H9 (cell line): ENCODE measurements around the gene WDR88. TPM values are rescaled to one million over a fixed set of nuclear protein-coding genes. Genes with fewer than 3 reads are reported as not detected.

Experiments
- DNase-seq: peaks from one replicate; pipeline ENCODE4 v3.0.0-alpha.2; 2017
- H2AFZ ChIP-seq: one replicate; pipeline ENCODE4 v1.6.1; 2013; ENCODE audit warnings: mild to moderate bottlenecking, low read length, control low read depth, moderate library complexity
- H2AK5ac ChIP-seq: 2 replicates; pipeline ENCODE4 v1.6.1; 2013; ENCODE audit warnings: low read length, control low read depth, mixed read lengths; ENCODE audit not compliant: insufficient read length
- H2BK120ac ChIP-seq: one replicate; pipeline ENCODE4 v1.6.1; 2013; ENCODE audit warnings: low read depth, mild to moderate bottlenecking, low read length, control low read depth, inconsistent platforms; ENCODE audit not compliant: poor library complexity, severe bottlenecking
- H2BK12ac ChIP-seq: 2 replicates; pipeline ENCODE4 v1.6.1; 2013; ENCODE audit warnings: low read length, control low read depth, mixed read lengths, low read depth; ENCODE audit not compliant: insufficient read length
- H2BK15ac ChIP-seq: 2 replicates; pipeline ENCODE4 v1.6.1; 2013; ENCODE audit warnings: low read depth, low read length, control low read depth
- H2BK20ac ChIP-seq: one replicate; pipeline ENCODE4 v1.6.1; 2013; ENCODE audit warnings: low read depth, mild to moderate bottlenecking, low read length, control low read depth, inconsistent platforms; ENCODE audit not compliant: poor library complexity, severe bottlenecking
- H2BK5ac ChIP-seq: 2 replicates; pipeline ENCODE4 v1.6.1; 2013; ENCODE audit warnings: low read length, control low read depth, mixed read lengths; ENCODE audit not compliant: insufficient read length
- H3K14ac ChIP-seq: 2 replicates; pipeline ENCODE4 v1.6.1; 2013; ENCODE audit warnings: low read length, control low read depth; ENCODE audit not compliant: insufficient read depth
- H3K18ac ChIP-seq: 2 replicates; pipeline ENCODE4 v1.6.1; 2013; ENCODE audit warnings: low read depth, mild to moderate bottlenecking, mixed read lengths, low read length, control low read depth; ENCODE audit not compliant: insufficient read length
- H3K23ac ChIP-seq: 2 replicates; pipeline ENCODE4 v1.6.1; 2013; ENCODE audit warnings: low read length, control low read depth, mixed read lengths, low read depth; ENCODE audit not compliant: insufficient read length
- H3K23me2 ChIP-seq: 2 replicates; pipeline ENCODE4 v1.6.1; 2013; ENCODE audit warnings: low read depth, mild to moderate bottlenecking, mixed read lengths, low read length, control low read depth; ENCODE audit not compliant: insufficient read length, poor library complexity, severe bottlenecking
- H3K27ac ChIP-seq: 2 replicates; pipeline ENCODE4 v1.5.1; 2013; ENCODE audit warnings: low read length, control low read depth, mixed read lengths, low read depth; ENCODE audit not compliant: insufficient read length
- H3K27me3 ChIP-seq: 2 replicates; pipeline ENCODE4 v1.6.1; 2013; ENCODE audit warnings: low read length, control low read depth, inconsistent platforms; ENCODE audit not compliant: insufficient read depth
- H3K4ac ChIP-seq: 2 replicates; pipeline ENCODE4 v1.6.1; 2013; ENCODE audit warnings: low read depth, mild to moderate bottlenecking, control low read depth, inconsistent platforms, low read length, moderate library complexity
- H3K4me1 ChIP-seq: 2 replicates; pipeline ENCODE4 v1.6.1; 2013; ENCODE audit warnings: low read length, control low read depth, inconsistent platforms; ENCODE audit not compliant: insufficient read depth
- H3K4me2 ChIP-seq: 2 replicates; pipeline ENCODE4 v1.6.1; 2013; ENCODE audit warnings: low read length, control low read depth, mixed read lengths; ENCODE audit not compliant: insufficient read length, insufficient read depth
- H3K56ac ChIP-seq: 2 replicates; pipeline ENCODE4 v1.6.1; 2013; ENCODE audit warnings: low read depth, mild to moderate bottlenecking, mixed read lengths, low read length, control low read depth; ENCODE audit not compliant: insufficient read length
- H3K79me1 ChIP-seq: 2 replicates; pipeline ENCODE4 v1.6.1; 2013; ENCODE audit warnings: low read depth, mild to moderate bottlenecking, moderate library complexity, low read length, control low read depth, inconsistent platforms; ENCODE audit not compliant: insufficient read depth, poor library complexity, severe bottlenecking
- H3K79me2 ChIP-seq: 2 replicates; pipeline ENCODE4 v1.6.1; 2013; ENCODE audit warnings: low read length, control low read depth, inconsistent platforms; ENCODE audit not compliant: insufficient read depth
- H3K9ac ChIP-seq: 2 replicates; pipeline ENCODE4 v1.6.1; 2013; ENCODE audit warnings: low read length, control low read depth, mixed read lengths; ENCODE audit not compliant: insufficient read length; ENCODE audit errors: extremely low read depth
- H3K9me3 ChIP-seq: one replicate; pipeline ENCODE4 v1.6.1; 2013; ENCODE audit warnings: low read depth, low read length, inconsistent platforms; ENCODE audit not compliant: control insufficient read depth
- H3T11ph ChIP-seq: one replicate; pipeline ENCODE4 v1.6.1; 2013; ENCODE audit warnings: mild to moderate bottlenecking, low read length, control low read depth, inconsistent platforms
- H4K20me1 ChIP-seq: one replicate; pipeline ENCODE4 v1.6.1; 2013; ENCODE audit not compliant: control insufficient read depth, insufficient read length, insufficient read depth
- H4K5ac ChIP-seq: 2 replicates; pipeline ENCODE4 v1.6.1; 2013; ENCODE audit warnings: low read depth, mild to moderate bottlenecking, mixed read lengths, low read length, control low read depth; ENCODE audit not compliant: insufficient read length
- H4K8ac ChIP-seq: replicated peaks from 2 replicates; pipeline ENCODE4 v1.6.1; 2013; ENCODE audit warnings: low read length, control low read depth, mixed read lengths, low read depth; ENCODE audit not compliant: insufficient read length
- H4K91ac ChIP-seq: 2 replicates; pipeline ENCODE4 v1.6.1; 2013; ENCODE audit warnings: low read depth, mild to moderate bottlenecking, moderate library complexity, mixed read lengths, low read length, control low read depth; ENCODE audit not compliant: insufficient read length
- H3K27ac Mint-ChIP-seq, 3 experiments: 2 replicates in 2 of 3; 3 replicates in 1 of 3; pipeline ENCODE4 v1.8.0; 2020 to 2021; ENCODE audit warnings: mixed read lengths in 3 of 3, mild to moderate bottlenecking in 1 of 3, moderate library complexity in 1 of 3
- H3K27me3 Mint-ChIP-seq: 2 replicates; pipeline ENCODE4 v1.8.0; 2021; ENCODE audit warnings: low read depth, mild to moderate bottlenecking, moderate library complexity, mixed read lengths
- H3K36me3 Mint-ChIP-seq, 3 experiments: 2 replicates in 2 of 3; 3 replicates in 1 of 3; pipeline ENCODE4 v1.8.0; 2020 to 2021; ENCODE audit warnings: low read depth in 3 of 3, mixed read lengths in 3 of 3; ENCODE audit not compliant: insufficient read depth in 1 of 3
- H3K4me1 Mint-ChIP-seq, 2 experiments: 2 replicates each; pipeline ENCODE4 v1.8.0; 2020; ENCODE audit warnings: mixed read lengths in 2 of 2
- H3K4me3 Mint-ChIP-seq, 2 experiments: 2 replicates in 1 of 2; 3 replicates in 1 of 2; pipeline ENCODE4 v1.8.0; 2020 to 2021; ENCODE audit warnings: mild to moderate bottlenecking in 2 of 2, mixed read lengths in 2 of 2, moderate library complexity in 1 of 2
- H3K9me3 Mint-ChIP-seq, 2 experiments: 2 replicates in 1 of 2; 3 replicates in 1 of 2; pipeline ENCODE4 v1.8.0; 2020; ENCODE audit warnings: mild to moderate bottlenecking in 2 of 2, mixed read lengths in 2 of 2, moderate library complexity in 1 of 2
- WGBS: extraction: QIAGEN DNeasy Blood & Tissue Kit; methylation state at CpG from one replicate; pipeline ENCODE4 v1.1.7; 2013; ENCODE audit warnings: missing lambda C conversion rate, low lambda C conversion rate, mixed read lengths; ENCODE audit not compliant: insufficient read length; ENCODE audit errors: extremely low coverage; 5-methylcytosine and 5-hydroxymethylcytosine counted together
- total RNA-seq: library from RNA; stranded (reverse); gene quantifications from 2 replicates; pipeline ENCODE4 v1.2.1, GENCODE V29; 2021
- TF ChIP-seq, protein P1 (sequence below): fragments of 200-600 bp; sonication (generic); conservative IDR thresholded peaks from 3 replicates; pipeline ENCODE4 v1.8.0; 2021; ENCODE audit warnings: antibody characterized with exemption, mild to moderate bottlenecking

Gene WDR88
- total RNA-seq, 1 experiment from 2014 or later: not detected

DNA sequence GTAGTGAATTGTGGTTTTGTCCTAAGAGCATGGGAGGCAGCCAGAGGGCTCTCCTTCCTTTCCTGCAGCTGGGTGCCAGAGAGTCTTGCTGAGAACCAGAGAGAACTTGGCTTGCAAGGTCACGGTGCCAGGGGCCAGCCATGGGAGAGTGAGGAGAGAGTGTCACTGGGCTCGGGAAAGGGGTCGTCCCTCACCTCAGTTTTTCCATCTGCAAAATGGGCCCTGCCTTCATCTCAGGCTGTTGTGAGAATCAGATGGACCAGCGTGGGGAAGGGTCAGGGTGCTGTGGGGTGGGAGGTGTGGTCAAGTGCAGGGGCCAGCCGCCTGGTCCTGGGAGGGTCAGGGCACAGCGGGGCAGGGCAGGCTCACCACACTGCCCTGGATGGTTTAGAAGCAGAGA lies 69.6 kb downstream of the WDR88 start:
- no peak for DNase-seq
- H2BK120ac ChIP-seq: no peak overlapping the region
- no peaks in the 10 kb centered on the region for H3K79me2 ChIP-seq
- no peak overlapping the region for H4K5ac ChIP-seq
- no peak overlapping the region for H2AK5ac ChIP-seq
- H3K56ac ChIP-seq: no peak overlapping the region
- H2AFZ ChIP-seq: no peak overlapping the region
- H4K8ac ChIP-seq: no peak overlapping the region
- H3K14ac ChIP-seq: no peak overlapping the region
- no peak overlapping the region for H2BK15ac ChIP-seq
- H2BK20ac ChIP-seq: no peak overlapping the region
- no peak overlapping the region for H3K27ac Mint-ChIP-seq
- no CpG with 5 or more reads among the region's 6 CpGs for WGBS
- no peak overlapping the region for H3K23ac ChIP-seq
- H3K9me3 Mint-ChIP-seq: no peaks in the 10 kb centered on the region
- no peak overlapping the region for H3K4me3 Mint-ChIP-seq
- no peaks in the 10 kb centered on the region for H3K4me1 Mint-ChIP-seq
- no peak overlapping the region for H3K4ac ChIP-seq
- H3K18ac ChIP-seq: no peak overlapping the region
- H3K27ac ChIP-seq: no peak overlapping the region
- no peaks in the 10 kb centered on the region for H3K79me1 ChIP-seq
- TF ChIP-seq, protein P1, sequence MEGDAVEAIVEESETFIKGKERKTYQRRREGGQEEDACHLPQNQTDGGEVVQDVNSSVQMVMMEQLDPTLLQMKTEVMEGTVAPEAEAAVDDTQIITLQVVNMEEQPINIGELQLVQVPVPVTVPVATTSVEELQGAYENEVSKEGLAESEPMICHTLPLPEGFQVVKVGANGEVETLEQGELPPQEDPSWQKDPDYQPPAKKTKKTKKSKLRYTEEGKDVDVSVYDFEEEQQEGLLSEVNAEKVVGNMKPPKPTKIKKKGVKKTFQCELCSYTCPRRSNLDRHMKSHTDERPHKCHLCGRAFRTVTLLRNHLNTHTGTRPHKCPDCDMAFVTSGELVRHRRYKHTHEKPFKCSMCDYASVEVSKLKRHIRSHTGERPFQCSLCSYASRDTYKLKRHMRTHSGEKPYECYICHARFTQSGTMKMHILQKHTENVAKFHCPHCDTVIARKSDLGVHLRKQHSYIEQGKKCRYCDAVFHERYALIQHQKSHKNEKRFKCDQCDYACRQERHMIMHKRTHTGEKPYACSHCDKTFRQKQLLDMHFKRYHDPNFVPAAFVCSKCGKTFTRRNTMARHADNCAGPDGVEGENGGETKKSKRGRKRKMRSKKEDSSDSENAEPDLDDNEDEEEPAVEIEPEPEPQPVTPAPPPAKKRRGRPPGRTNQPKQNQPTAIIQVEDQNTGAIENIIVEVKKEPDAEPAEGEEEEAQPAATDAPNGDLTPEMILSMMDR: no peak
- no peaks in the 10 kb centered on the region for H3K27me3 ChIP-seq
- peaks cover 2% of the 10 kb centered on the region for H4K20me1 ChIP-seq
- no peaks in the 10 kb centered on the region for H3K27me3 Mint-ChIP-seq
- H3K23me2 ChIP-seq: no peaks in the 10 kb centered on the region
- no peak overlapping the region for H3T11ph ChIP-seq
- H2BK12ac ChIP-seq: no peak overlapping the region
- H3K4me2 ChIP-seq: no peak overlapping the region
- H4K91ac ChIP-seq: no peak overlapping the region
- H3K4me1 ChIP-seq: no peaks in the 10 kb centered on the region
- H3K36me3 Mint-ChIP-seq: peaks cover 6 to 19% (median 18%) of the 10 kb centered on the region in 3 experiments; a peak in 6 of 7 replicates
- no peak overlapping the region for H2BK5ac ChIP-seq
- H3K9ac ChIP-seq: no peak overlapping the region
- H3K9me3 ChIP-seq: no peaks in the 10 kb centered on the region
